Activated CD4-positive, alpha-beta T cell treated with anti-CD3 and anti-CD28 coated beads for 4 hours (primary cell): ENCODE data around the gene NOSTRIN.

Experiments
- DNase-seq, 2 donors: peaks; one replicate each; pipeline ENCODE4 v3.0.0-alpha.2; 2020

Gene NOSTRIN

DNA sequence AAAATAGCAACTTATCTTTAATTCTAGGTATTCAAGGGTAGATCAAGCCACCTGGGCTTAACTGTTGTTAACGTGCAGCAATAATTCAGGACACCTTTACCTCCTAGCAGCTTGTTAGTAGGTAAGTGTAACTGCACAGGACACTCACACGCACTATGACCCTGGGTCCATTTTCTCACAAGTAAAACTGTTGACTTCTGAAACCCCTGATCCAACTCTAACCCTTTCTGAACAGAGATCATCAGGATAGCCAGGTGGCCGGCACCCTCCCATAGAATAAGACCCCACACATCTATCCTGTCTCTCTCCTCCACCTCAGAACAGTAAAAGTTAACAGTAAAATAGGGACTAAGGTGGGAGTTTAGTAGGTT, 87.2 kb downstream of the NOSTRIN start:
- DNase-seq: no peak

DNA sequence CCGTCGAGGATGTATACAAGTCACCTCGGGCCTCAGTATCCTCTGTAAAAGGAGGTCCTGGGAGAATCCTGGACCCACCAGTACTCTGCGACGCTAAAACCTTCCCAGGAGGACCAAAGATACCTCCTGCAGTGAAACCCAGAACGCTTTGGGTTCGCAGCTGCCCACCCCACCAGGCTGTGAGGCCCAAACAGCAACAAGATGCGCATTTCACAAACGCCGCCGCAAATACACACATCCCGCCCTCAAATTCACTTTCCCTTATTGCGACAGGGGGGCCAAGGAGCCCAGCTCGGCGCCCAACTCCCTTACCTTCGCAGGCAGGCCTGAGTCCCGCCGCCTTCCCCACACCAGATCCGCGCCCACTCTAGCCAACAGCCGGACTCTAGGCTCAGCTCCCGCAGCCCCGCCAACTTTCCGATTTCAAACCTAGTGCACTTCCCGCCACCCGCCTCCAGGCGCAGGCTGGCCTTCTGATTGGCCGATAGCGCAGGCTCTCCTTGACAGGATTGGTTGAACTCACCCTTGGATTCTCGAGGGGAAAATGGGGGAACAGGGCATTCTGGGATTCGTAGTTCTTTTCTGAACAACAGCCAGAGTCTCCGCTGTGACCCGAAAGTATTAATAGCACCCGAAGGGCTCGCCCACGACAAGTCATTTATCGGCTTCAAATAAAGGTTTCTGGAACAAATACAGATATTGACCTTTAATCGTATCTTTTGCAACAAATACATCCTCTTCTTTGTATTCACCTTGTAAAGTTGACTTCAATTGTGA, 87.8 kb downstream of the NOSTRIN start, which contains the start of gene SPC25:
Gene SPC25 (minus strand): TSS at position 425 of the 777 bp plus-strand sequence. CDS start 911 bp downstream, outside the sequence.
- peak; percentile 80 to 81 for DNase-seq

DNA sequence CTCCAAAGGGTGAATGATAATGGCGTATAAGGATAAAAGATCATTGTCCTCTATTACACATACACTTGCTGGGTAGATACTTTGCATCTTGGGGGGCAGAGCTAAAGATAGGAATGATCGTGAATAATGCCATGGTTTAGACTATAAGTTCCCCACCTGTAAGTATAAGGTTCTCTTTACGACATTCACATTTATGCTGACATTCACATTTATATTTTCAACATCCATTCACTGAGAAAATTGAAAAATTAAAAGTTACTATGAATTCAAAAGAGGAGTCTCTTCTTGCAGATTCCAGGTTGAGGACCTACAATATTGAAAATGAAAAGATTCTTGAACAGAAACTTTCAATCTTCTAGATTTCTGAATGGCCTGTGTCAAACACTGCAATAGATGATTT, 89.9 kb downstream of the NOSTRIN start:
- no peak for DNase-seq

DNA sequence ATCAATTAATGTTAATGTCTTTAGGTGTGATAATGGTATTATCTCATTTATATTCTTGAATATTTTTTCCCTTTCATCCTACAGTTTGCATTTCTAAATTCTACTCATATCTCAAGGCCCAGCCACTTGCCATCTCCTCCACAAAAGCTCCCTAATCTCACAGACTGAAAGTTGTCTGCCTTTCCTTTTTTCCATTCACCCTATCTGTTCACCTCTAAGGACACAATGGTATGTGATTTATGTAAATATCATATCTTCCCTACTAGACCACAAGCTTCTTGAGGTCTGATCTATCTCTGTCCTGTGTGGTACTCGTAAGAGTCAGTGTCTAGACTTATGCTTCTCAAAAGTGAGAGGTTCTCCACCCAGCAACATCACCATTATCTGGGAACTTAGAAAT, 91.7 kb downstream of the NOSTRIN start:
- no peak for DNase-seq

DNA sequence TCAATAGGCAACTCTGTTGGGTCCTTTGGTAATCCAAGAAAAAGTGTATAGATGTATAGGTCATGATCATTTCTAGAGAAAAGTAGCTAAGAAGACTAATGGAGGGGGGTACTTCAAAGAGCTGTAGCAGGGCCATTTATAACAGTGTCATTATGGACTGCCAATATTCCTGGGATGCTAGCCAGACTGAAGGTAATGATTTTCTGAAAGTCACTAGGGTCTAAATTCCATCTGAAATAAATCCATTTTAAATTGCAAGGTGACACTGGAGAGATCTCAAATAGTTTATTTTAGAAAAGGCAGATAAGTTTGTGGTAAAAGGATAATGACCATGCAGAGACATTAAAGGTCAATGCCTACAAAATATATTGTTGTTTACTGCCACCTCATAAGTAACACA, 92.3 kb downstream of the NOSTRIN start:
- no peak for DNase-seq

DNA sequence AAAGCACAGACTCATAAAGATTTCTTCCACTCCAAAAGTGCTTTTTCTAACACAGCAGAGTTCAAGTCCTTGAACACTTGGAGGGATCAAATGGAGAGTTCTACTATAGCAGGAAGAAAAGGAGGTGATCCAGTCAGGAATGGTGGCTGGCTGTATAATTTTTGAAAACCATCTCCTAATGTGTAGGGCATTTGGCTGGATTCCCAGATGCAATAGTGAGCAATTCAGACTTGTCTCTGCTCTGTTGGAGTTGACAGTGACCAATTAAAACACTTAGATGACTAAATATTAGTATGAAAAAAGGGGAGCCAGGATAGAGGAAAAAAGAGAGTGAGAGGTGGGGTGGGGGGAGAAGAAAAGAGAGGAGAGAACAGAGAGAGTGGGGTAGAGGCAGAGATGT, 93.3 kb downstream of the NOSTRIN start:
- DNase-seq: no peak

DNA sequence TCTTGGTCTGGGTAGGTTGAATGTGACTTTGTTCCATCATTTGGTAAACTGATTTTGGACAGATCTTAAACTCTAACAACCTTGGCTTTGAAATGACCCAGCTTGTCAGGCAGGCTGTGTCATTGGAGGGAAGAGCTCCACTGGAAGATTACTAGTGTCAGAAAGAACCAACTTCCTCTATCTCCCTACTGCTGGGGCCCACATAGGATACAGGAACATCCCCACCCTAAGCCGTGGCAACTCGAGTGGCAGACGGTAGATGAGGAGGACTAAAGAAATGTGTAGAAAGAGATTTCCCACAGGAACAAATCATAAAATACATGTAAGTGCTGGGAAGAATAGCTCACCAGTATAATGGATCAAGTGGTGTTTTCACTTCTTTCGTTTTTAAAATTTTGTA, 94.3 kb downstream of the NOSTRIN start:
- DNase-seq: no peak

DNA sequence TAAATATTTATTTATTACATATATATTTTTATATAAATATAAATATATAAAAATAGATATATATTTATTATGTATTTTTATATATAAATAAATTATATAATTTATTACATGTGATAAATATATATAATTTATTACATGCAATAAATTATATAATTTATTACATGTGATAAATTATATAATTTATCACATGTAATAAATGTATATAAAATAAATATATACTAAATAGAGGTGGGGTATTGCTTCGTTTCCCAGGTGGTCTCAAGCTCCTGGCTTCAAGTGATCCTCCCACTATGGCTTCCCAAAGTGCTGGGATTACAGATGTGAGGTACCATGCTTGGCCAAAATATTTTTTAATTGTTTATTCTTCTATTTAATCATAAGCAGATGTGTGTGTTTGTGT, 95.0 kb downstream of the NOSTRIN start:
- DNase-seq: no peak

DNA sequence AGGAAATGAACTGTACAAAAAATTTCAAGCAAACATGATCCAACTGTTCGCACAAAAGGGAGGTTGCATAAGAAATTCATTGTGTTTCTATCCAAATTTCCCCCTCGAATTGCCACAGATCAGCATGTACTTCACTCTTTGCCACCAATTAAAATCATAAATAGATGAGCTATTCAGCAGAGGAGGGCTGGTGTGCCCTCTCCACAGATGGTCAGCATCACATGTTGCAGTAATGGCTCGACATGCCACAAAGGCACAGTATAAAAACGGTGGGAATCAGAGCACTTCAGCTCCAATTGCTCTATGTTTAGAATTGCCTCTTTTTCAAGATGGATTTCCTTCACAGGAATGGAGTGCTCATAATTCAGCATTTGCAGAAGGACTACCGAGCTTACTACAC, 98.6 kb downstream of the NOSTRIN start, which contains the start of gene G6PC2:
Gene G6PC2 (plus strand): TSS at position 289 of the 400 bp plus-strand sequence. CDS start 41 bp downstream, at position 330.
- DNase-seq: no peak

DNA sequence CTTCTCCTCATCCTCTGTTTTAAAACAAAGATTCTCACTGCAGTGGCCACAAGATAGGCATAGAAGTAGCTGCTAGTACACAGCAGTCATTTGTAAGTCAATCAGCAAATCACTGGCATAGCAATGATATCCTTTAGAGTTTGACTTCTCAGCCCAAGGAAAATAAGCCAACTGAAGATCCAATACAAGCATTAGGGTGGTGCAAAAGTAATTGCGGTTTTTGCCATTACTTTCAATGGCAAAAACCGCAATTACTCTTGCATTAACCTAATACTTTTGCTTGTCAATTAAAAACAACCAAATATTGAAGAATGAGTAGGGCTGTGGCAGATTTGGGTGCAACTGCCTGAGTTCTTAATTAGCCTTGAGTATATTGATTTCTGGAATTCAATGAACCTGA, 101.5 kb downstream of the NOSTRIN start:
- DNase-seq: no peak

DNA sequence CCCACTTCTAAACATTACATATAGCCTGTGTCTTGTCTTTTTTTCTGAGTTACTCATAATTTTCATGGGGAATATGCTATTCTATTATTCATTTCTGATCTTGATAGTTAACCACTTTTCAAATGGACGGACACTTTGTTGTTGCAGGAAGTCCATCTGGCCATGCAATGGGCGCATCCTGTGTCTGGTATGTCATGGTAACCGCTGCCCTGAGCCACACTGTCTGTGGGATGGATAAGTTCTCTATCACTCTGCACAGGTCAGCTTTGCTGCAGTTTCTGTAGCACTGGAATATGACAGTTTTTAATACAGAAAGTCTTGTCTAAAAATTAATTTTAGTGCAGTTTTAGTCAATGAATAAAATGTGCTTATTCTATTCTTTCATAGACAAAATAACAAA, 101.9 kb downstream of the NOSTRIN start:
- DNase-seq: no peak

DNA sequence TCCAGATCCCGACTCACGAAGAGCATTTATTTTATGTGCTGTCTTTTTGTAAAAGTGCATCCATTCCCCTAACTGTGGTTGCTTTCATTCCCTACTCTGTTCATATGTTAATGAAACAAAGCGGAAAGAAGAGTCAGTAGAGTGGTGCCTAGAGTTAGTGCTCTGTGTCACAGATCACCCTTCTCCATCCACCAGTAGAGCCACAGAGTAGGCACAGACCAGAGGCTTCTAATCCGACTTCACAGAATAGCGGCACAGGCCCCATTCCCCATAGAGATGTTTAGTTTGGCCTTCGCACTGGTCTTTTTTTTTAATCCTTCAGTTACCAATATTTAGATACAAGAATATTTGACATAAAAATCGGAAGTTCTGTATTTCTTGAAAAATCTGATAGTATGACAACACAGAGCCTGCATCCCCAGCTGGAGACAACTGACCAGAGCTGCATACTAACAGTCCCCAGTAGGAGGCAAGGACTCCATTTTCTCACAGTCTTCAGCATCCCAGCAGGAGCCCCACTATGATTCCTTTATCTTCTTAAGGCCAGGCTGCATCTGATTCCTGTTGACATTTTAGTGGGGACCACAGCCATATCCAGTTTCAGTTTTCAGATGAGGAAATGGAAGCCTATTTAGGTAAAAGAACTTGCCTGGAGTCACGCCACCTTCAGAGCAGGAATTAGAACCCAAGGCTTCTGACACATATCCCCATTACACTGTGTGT, 105.7 kb downstream of the NOSTRIN start:
- DNase-seq: no peak

DNA sequence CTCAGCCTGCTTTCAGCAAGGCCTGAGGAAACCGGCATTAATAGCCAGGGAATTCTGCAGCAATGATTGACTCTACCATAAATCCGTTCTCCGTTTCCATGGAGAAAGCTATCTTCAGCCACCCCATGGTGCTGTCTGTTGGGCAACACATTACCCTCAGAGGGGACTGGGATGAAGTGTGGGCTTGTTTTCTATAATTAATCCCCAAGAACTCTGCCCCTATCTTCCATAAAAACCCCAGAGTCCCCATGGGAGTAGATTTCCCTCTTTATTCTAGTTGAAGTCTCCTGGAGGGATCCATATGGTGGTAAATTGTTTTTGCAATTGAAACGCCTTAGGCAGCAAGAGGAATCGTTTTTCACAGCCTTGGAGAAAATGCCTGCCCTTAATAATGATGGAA, 107.9 kb downstream of the NOSTRIN start:
- DNase-seq: no peak

DNA sequence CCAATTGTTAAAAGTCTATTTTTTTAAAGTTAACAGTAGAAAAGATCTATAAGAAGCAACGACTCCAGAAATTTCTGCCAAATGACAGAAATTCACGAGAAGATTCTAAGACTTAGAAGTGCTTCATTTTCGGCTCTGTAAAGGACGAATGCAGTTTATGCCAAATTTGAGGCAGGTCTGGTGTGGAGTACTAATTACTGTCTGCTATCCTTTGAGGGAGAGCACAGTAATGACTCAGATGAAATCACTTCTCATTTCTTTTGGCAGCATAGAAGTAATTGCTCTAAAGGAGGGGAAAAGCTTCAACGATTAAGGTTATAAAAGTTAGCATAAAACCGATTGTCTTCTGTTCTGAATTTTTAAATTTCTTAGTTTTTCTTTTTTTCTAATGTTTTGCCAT, 110.0 kb downstream of the NOSTRIN start:
- DNase-seq: no peak

DNA sequence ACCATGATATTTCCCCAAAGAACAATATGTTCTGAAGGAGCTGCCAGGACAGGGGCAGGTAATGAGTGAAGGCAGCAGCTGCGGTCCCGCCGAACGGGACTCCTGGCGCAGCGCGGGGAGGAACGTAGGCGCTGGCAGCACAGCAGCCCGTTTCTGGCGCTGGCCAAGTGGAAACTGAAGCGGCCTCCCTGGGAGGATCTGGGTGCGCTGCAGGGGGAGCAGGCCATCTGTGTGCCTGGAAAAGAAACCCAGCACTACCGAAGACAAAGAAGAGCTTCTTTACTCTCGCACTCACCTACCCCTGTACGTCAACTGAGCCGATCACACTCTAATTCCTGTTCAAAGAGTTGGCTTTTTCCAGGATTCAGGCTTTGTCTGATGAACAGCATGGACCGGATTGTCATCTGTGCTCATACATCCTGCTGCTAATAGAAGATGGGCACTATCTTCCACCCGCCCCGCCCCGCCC, 110.5 kb downstream of the NOSTRIN start:
- no peak for DNase-seq

DNA sequence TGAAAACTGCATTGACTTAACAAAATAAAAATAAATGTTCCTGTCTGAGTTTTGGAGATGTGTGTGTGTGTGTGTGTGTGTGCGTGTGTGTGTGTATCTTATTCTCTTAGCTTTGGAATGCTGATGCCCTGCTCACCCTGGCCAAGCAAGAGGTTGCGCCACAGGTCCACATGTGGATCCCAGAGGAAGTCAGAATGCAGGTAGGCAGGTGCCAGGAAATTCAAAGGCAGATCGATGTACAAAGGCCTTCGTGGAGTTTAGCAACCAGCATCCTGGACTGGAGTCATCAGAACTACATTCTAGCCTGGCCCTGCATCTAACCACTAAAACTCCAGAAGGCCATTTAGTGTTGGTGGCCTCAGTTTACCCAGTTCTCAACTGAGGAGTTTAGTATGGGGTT, 111.1 kb downstream of the NOSTRIN start:
- no peak for DNase-seq
